RPMI7951 (cell line): ENCODE results near the gene ESRRA. TPM values are rescaled to one million over a fixed set of nuclear protein-coding genes. Genes with fewer than 3 reads are reported as not detected.

Experiments
- DNase-seq: peaks from one replicate; pipeline ENCODE4 v3.0.0-alpha.2; 2012; ENCODE audit warnings: low read depth
- total RNA-seq: library from RNA; depleted of rRNA; stranded (reverse); fragments of >200 nt; shearing (Covaris generic); gene quantifications from 2 replicates; pipeline ENCODE4 v1.2.3, GENCODE V29; 2014

Gene ESRRA
- total RNA-seq, 1 experiment from 2014 or later, result 7.4 TPM

- no peak for DNase-seq
These were observed 45.9 kb downstream of the ESRRA start for GRCh38 chr11:64351136-64351631.

- DNase-seq, result no peak
These were observed 47.0 kb downstream of the ESRRA start for GRCh38 chr11:64352099-64352994.

- DNase-seq, result no peak
These were observed 47.8 kb downstream of the ESRRA start for GRCh38 chr11:64352995-64353714.

GRCh38 chr11:64353715-64354506 is 48.6 kb downstream of the ESRRA start:
- no peak for DNase-seq

- DNase-seq, result peak; percentile 79
These were observed 50.0 kb downstream of the ESRRA start for GRCh38 chr11:64355078-64355940.

- DNase-seq, result no peak
These were observed 51.4 kb downstream of the ESRRA start for GRCh38 chr11:64356498-64357411.

GRCh38 chr11:64357446-64357845 is 52.1 kb downstream of the ESRRA start:
- DNase-seq, result no peak

GRCh38 chr11:64357904-64358535 is 52.7 kb downstream of the ESRRA start:
- peak; percentile 24 for DNase-seq

GRCh38 chr11:64358536-64358906 is 53.2 kb downstream of the ESRRA start:
- DNase-seq, result no peak

GRCh38 chr11:64358907-64359711 is 53.8 kb downstream of the ESRRA start, which contains the start of gene RPS6KA4:
TSS of gene RPS6KA4 (plus strand) at chr11:64359162. CDS start at chr11:64359236, 74 bp downstream.
- peak; percentile 68 for DNase-seq

GRCh38 chr11:64359712-64360445 is 54.6 kb downstream of the ESRRA start:
- DNase-seq, result no peak

GRCh38 chr11:64360448-64360921 is 55.2 kb downstream of the ESRRA start:
- DNase-seq, result no peak

- no peak for DNase-seq
These were observed 56.3 kb downstream of the ESRRA start for GRCh38 chr11:64361659-64362058.

GRCh38 chr11:64362339-64362738 is 57.0 kb downstream of the ESRRA start:
- no peak for DNase-seq

- no peak for DNase-seq
These were observed 59.1 kb downstream of the ESRRA start for GRCh38 chr11:64364435-64364834.

- DNase-seq, result no peak
These were observed 59.6 kb downstream of the ESRRA start for GRCh38 chr11:64364911-64365310.
